ENCODE data around the gene STARD8.

STARD8 gene, protein sequence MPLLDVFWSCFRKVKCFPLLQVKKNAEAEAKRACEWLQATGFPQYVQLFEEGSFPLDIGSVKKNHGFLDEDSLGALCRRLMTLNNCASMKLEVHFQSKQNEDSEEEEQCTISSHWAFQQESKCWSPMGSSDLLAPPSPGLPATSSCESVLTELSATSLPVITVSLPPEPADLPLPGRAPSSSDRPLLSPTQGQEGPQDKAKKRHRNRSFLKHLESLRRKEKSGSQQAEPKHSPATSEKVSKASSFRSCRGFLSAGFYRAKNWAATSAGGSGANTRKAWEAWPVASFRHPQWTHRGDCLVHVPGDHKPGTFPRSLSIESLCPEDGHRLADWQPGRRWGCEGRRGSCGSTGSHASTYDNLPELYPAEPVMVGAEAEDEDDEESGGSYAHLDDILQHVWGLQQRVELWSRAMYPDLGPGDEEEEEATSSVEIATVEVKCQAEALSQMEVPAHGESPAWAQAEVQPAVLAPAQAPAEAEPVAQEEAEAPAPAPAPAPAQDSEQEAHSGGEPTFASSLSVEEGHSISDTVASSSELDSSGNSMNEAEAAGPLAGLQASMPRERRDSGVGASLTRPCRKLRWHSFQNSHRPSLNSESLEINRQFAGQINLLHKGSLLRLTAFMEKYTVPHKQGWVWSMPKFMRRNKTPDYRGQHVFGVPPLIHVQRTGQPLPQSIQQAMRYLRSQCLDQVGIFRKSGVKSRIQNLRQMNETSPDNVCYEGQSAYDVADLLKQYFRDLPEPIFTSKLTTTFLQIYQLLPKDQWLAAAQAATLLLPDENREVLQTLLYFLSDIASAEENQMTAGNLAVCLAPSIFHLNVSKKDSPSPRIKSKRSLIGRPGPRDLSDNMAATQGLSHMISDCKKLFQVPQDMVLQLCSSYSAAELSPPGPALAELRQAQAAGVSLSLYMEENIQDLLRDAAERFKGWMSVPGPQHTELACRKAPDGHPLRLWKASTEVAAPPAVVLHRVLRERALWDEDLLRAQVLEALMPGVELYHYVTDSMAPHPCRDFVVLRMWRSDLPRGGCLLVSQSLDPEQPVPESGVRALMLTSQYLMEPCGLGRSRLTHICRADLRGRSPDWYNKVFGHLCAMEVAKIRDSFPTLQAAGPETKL

DNA sequence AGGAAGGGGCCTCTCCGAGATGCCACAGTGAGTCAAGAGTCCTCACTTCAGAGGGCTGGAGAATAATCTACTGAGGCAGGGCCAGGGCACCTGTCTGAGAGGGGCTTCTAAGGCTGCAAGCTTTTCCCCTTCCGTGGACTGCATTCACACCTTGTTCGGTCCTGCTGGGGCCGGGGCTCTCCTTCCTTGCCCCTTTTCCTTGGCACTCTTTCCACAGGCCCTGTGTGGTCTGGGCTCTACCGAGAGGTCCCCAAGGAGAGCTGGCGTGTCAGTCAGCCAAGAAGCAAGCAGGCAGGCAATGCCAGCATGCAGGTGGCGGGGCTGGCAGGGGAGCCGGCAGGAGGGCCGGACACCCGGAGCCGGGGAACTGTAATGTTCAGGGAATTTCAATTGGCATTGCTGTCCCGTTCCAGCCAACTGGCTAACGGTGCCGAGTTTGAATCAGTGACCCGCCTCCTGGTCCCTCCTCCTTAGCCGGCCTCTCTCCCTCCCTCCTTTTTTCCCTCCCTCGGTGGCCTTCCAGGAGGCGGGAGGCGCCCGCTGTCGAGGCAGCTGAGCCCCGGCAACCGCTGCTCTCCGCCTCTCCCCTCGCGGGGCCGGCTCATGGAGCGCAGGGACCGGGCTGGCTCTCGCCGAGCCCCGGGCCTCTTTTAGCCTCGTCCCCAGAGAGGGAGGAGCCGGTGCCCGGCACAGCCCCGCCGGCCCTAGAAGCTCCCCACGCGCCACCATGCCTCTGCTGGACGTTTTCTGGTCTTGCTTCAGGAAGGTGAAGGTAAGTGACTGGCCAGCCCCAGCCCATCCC is at the start of gene STARD8:
Gene STARD8 (plus strand): TSS at position 511 of the 802 bp plus-strand sequence. CDS start 217 bp downstream, at position 728.
- TF ChIP-seq GATA2 (IDR thresholded peaks at IDR 0.05; ENCODE audit: low read depth, low read length) (no peak), GATA3 (IDR thresholded peaks at IDR 0.05; ENCODE audit: low read depth, low read length) (no peak)

DNA sequence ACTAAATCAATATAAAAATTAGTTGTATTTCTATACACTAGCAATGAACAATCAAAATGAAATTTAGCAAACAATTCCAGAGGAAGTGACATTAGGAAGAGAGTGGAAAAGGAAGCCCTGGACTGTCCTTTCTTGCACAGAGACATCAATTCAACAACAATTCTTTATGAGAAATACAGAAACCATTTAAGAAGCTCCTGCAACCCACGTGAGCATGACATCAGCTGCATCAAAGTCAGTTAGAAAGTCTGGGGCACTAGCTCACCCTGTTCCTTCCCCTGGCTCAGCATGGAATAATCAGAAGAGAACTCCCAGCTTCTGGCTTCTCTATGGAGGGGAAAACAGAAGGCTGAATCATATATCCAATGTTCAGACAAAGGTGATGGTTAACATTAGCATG is 48.6 kb upstream of the STARD8 start:
- no peak for TF ChIP-seq GATA3 (IDR thresholded peaks at IDR 0.05; ENCODE audit: low read depth, low read length)
- TF ChIP-seq GATA2 (IDR thresholded peaks at IDR 0.05; ENCODE audit: low read depth, low read length), result no peak

DNA sequence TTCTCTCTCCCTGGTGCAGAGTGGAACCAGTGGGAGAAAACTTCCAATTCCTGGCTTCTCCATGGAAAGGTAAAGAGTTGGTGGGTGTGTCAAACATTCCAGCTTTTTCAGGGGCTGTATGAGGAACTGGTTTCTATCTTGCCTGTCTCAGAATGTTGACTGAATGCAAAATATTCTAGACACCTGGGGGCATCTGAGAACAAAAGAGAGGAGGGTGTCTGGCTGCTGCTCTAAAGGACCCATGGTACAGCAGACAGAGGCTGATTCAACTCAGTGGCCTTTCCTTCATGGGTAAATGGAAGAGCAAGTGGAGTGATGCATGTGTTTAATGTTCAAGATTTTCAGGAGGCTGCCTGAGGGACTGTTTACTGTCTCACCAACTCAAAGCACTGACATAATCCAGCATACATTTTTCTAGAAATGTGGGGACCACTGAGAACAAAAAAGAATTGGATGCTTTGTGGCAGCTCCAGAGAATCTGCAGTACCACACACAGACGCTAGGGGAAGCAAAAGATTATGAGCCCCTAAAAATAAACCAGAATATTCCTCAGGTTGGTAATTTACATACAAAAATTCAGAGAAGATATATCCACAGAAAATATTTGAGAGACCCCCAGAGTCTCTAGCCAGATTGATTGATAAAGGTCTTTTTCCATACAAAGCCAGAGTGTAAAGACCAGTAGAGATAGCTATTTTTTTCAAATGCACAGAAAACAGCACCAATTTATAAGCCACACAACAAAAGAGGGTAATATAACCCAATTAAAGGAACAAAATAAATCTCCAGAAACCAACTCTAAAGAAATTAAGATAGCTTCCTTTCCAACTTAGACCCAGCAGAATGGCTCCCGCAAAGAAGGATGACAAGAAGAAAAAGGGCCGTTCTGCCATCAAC is 48.0 kb upstream of the STARD8 start:
- TF ChIP-seq GATA2 (IDR thresholded peaks at IDR 0.05; ENCODE audit: low read depth, low read length) (no peak), GATA3 (IDR thresholded peaks at IDR 0.05; ENCODE audit: low read depth, low read length) (no peak)

DNA sequence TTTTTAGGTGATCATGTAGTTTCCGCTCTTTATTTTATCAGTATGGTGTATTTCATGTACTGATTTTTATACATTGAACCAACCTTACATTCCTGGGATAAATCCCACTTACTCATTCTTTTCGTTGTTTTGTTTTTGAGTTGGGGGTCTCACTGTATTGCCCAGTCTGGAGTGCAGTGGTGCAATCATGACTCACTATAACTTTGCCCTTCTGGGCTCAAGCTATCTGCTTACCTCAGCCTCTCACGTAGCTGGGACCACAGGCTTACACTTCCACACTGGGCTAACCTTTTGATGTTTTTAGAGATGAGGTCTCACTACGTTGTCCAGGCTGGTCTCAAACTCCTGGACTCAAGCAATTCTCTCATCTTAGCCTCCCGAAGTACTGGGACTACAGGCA is 19.5 kb upstream of the STARD8 start:
- no peak for TF ChIP-seq GATA3 (IDR thresholded peaks at IDR 0.05; ENCODE audit: low read depth, low read length)
- TF ChIP-seq GATA2 (IDR thresholded peaks at IDR 0.05; ENCODE audit: low read depth, low read length), result no peak

DNA sequence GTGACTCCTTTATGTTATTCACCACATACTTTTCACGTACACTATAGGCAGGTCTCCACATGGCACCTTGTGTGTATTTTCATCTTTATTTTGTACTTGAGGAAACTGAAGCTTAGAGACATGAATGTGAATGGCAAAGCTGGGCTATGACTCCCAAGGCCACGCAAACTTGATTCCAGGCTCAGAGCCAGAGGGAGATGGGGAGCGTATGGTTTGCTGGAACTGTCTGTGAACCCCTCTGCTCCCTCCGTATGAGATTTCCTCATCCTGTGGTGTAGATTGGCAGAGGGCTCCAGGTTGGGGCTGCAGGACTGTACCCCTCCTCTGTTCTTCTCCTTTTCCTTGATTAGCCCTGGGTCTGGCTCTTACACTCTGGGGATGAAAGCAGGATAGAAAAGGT is 16.1 kb upstream of the STARD8 start:
- TF ChIP-seq GATA3 (IDR thresholded peaks at IDR 0.05; ENCODE audit: low read depth, low read length) (no peak), GATA2 (IDR thresholded peaks at IDR 0.05; ENCODE audit: low read depth, low read length) (no peak)

DNA sequence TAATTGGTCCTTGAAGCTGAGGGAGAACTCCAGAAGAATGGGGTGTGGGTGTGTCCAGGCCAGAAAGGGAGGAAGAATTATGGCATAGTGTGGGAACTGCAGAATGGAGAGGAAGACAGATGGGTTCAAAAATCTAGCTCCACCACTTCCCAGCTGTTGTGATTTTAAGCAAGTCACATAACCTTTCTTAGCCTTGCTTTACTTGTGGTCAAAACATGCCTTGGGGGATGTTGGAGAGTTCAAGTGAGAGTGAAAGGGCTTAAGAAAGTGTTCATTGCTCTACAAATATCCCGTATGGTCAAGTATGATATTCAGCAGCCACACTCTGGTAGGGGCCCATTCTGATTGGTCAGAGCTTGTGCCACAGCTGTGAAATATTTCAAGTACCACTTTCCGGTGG is 15.0 kb upstream of the STARD8 start:
- TF ChIP-seq GATA2 (IDR thresholded peaks at IDR 0.05; ENCODE audit: low read depth, low read length) (no peak), GATA3 (IDR thresholded peaks at IDR 0.05; ENCODE audit: low read depth, low read length) (no peak)

DNA sequence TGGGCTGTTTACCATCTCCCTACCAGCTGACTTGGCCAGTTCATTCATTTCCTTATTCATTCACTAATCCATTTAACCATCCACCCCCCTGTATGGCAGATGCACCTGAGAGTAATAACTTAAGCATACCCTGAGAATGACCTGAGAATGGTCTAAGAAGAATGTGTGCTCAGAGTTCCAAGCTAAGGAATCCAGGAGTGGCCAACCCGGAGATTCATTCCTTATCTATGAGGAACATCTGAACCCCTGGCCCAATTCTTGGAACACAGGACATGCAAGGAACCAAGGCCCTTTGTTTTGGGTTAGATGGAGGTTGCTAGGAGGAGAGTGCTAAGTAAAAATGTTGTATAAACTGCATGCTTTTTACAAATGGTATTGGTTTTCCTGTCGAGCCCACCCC is 13.5 kb upstream of the STARD8 start:
- TF ChIP-seq GATA2 (IDR thresholded peaks at IDR 0.05; ENCODE audit: low read depth, low read length), result no peak
- TF ChIP-seq GATA3 (IDR thresholded peaks at IDR 0.05; ENCODE audit: low read depth, low read length), result no peak

DNA sequence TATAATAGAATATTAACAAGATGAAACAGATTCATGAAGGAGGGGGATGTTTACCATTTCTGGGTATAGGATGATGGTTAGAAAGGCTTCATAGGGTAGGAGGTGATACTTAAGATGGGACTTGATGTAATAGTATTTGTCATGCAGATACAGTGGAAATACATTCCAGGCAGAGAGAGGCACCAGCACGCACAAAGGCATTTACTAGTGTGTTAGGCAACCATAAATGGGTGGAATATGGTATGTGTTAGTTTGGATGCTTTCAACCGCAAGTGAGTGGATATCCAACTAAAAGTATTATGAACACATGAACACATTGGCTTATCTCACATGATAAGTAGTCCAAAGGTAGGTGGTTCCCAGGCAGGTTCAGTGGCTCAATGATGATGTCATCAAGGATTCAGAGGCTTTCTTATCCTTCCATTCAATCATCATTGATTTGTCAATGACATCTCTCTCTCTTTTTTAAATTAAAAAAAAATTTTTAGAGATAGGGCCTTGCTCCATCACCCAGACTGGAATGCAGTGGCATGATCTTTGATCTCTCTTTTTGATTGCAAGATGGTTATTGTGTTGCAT is 12.7 kb upstream of the STARD8 start:
- TF ChIP-seq GATA2 (IDR thresholded peaks at IDR 0.05; ENCODE audit: low read depth, low read length) (no peak), GATA3 (IDR thresholded peaks at IDR 0.05; ENCODE audit: low read depth, low read length) (no peak)

DNA sequence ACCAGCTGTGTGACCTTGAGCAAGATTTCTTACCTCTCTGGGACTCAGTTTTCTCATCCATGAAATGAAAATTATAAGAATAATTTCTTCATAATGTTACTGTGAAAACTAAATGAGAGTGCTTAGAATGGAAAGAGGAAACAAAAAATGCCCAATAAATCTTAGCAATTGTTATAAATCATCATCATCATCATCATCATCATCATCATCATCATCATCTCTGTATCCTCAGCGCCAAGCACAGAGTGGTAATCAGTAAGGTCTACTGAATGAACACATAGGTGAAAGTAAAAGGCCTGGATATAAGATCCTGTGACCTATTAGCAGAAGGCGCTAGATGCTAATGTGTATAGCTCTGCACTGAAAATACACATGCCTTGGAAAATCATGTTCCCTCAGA is 6.8 kb upstream of the STARD8 start:
- TF ChIP-seq GATA2 (IDR thresholded peaks at IDR 0.05; ENCODE audit: low read depth, low read length) (no peak), GATA3 (IDR thresholded peaks at IDR 0.05; ENCODE audit: low read depth, low read length) (no peak)

DNA sequence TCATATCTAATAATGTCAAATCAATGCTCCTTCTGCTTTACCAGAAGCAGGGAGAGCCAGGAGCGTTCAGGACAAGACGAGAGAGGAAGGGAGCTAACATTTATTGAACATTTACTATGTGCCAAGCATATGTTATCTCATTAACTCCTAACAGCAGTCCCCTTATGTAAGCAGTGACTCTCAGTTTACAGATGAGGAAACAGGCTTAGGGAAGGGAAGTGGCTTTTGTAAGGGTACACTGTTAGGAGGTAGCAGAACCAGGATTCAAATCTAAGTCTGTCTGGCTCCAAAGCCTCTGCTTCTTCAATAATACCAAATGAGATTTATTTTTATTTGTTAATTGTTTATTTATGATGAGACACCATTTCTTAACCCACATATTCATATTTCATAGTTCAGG is 2.6 kb upstream of the STARD8 start:
- no peak for TF ChIP-seq GATA3 (IDR thresholded peaks at IDR 0.05; ENCODE audit: low read depth, low read length)
- no peak for TF ChIP-seq GATA2 (IDR thresholded peaks at IDR 0.05; ENCODE audit: low read depth, low read length)

DNA sequence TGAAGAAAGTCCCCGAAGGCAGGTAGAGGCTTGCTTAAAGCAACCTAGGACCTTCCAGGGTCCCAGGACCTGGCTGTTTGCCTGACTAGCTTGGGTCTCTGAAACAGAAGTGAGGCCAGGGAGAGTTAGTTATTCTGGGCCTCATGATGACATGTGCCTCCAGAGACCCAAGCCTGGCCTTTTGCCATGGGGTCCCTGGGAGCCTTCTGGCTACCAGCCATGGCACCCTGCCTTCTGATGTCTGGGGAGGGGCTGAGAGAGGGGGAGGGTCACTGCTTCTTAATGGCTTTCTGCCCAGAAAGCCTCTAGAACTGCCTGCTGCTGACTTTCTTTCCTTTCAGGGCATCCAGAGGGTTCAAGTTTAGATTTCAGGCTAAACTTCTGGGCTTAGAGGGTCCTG is 1.0 kb upstream of the STARD8 start:
- no peak for TF ChIP-seq GATA3 (IDR thresholded peaks at IDR 0.05; ENCODE audit: low read depth, low read length)
- TF ChIP-seq GATA2 (IDR thresholded peaks at IDR 0.05; ENCODE audit: low read depth, low read length), result no peak

DNA sequence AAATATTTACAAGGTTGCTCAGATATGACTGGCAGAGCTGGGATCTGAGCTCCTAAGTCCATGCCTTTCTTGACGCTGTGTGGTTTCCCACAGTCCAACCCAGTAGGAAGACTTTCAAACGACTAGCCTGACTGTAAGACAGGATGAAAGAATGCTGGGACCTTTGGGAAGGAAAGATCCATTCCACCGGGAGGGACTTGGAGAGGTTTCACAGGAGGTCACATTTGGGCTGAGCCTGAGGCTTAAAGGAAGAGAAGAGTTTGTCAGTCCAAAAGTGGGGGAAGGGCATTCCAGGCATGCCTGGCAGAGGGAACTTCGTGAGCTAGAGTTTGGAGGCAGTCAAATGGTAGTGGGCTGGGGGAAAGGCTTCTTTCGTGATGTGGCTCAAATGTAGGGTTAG is 1.5 kb downstream of the STARD8 start:
- TF ChIP-seq GATA3 (IDR thresholded peaks at IDR 0.05; ENCODE audit: low read depth, low read length), result no peak
- no peak for TF ChIP-seq GATA2 (IDR thresholded peaks at IDR 0.05; ENCODE audit: low read depth, low read length)
